ENCODE results near the gene RAB43. TPM values are rescaled to one million over a fixed set of nuclear protein-coding genes. Genes with fewer than 3 reads are reported as not detected.
"Not testable (repeated sequence)": the region's sequence is repeated elsewhere in the genome, so short reads cannot be mapped to it uniquely, and the experiment has no call there.

The RAB43 gene
- total RNA-seq (2014; rRNA removed; shearing (Covaris generic)) = 11.6 and 12.5 TPM in 2 replicates
- 10.4 and 14.1 TPM in 2 replicates for total RNA-seq (2022)
- percentile 49 among the genes with signal in this experiment for Bru-seq, nascent RNA
- percentile 57 among the genes with signal in this experiment for BruChase-seq, experiment 1, labeled RNA remaining after a 6-hour chase
- BruChase-seq, experiment 2, labeled RNA remaining after a 2-hour chase = percentile 65 among the genes with signal in this experiment
- long read RNA-seq, full-length matches to known transcripts = 5 of 5 reads
- long read RNA-seq, partial matches to known transcripts = 0 of 5 reads
- long read RNA-seq, other reads (novel, unspliced or antisense) = 0 of 5 reads

DNA sequence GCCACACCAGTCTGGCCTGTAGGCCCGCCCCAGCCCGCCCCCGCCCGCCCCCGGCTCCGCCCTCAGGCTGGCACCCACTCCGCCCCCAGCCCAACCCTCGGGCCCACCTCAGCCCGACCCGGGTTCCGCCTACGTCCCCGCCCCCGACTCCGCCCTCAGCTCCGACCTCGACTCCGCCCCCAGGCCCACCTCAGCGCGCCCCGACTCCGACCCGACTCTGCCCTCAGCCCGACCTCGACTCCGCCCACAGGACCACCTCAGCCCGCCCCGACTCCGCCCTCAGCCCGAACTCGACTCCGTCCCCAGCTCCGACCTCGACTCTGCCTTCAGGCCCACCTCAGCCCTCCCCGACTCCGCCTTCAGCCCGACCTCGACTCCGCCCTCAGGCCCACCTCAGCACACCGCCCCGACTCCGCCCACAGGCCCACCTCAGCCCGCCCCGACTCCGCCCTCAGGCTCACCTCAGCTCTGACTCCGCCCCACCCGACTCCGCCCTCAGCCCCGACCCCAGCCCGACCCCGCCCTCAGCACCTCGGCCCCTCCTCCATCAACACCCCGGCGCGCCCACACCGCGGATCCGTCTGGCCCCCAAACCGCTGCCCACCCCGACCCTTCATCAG lies at the start of gene RAB43:
RAB43 (minus strand) TSS at position 13 of the 620 bp plus-strand sequence. CDS start 315 bp downstream, outside the sequence.
- Histone ChIP-seq H2AFZ (ENCODE audit: low read length) (no peak within 1 kb of the TSS; the same call in 1 of the 2 replicates), H3K9me3 (ENCODE audit: low read length) (no peaks in the 10 kb centered on the region), H3K27ac (ENCODE audit: low read depth, low read length, poor library complexity, severe bottlenecking) (peak within 1 kb of the TSS; percentile 92), H4K20me1 (ENCODE audit: insufficient read depth, low read length) (no peaks in the 10 kb centered on the region), H3K36me3 (ENCODE audit: insufficient read depth, low read length) (peaks cover 28% of the 10 kb centered on the region; the same call in 1 of the 2 replicates), H3K9me2 (ENCODE audit: insufficient read depth, low read length) (no peaks in the 10 kb centered on the region), H3K4me3 (ENCODE audit: low read depth, low read length, poor library complexity, severe bottlenecking) (peak within 1 kb of the TSS; percentile 74), H3K79me2 (ENCODE audit: insufficient read depth, low read depth, low read length) (peaks cover 30% of the 10 kb centered on the region), H3K4me1 (ENCODE audit: insufficient read depth, low read length, poor library complexity, severe bottlenecking) (peaks cover 54% of the 10 kb centered on the region), H3K4me2 (ENCODE audit: low read length) (peak within 1 kb of the TSS; percentile 95)
- intact Hi-C loops (cut with micrococcal nuclease; ENCODE audit: unreplicated experiment) = loop anchor here (2.0 to 5.0 kb wide), 3 partner anchors 61 to 110 kb away; partner anchors contain the start of gene CNBP
- ChIA-PET POLR2A (interaction anchor here (0.6 to 1.6 kb wide), 17 partner anchors 10 to 1222 kb away, joined by 3 to 8 read pairs (median 3); no protein-coding TSS in a partner anchor), CTCF (ENCODE audit: unreplicated experiment) (interaction anchor here (0.6 to 1.1 kb wide), 9 partner anchors 13 to 195 kb away, joined by 3 to 8 read pairs (median 4); no protein-coding TSS in a partner anchor)
- no peak for TF ChIP-seq EZH2phosphoT487 (IDR thresholded peaks at IDR 0.05; ENCODE audit: borderline replicate concordance, low read depth, low read length)
- TF ChIP-seq, protein P1, sequence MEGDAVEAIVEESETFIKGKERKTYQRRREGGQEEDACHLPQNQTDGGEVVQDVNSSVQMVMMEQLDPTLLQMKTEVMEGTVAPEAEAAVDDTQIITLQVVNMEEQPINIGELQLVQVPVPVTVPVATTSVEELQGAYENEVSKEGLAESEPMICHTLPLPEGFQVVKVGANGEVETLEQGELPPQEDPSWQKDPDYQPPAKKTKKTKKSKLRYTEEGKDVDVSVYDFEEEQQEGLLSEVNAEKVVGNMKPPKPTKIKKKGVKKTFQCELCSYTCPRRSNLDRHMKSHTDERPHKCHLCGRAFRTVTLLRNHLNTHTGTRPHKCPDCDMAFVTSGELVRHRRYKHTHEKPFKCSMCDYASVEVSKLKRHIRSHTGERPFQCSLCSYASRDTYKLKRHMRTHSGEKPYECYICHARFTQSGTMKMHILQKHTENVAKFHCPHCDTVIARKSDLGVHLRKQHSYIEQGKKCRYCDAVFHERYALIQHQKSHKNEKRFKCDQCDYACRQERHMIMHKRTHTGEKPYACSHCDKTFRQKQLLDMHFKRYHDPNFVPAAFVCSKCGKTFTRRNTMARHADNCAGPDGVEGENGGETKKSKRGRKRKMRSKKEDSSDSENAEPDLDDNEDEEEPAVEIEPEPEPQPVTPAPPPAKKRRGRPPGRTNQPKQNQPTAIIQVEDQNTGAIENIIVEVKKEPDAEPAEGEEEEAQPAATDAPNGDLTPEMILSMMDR (conservative IDR thresholded peaks at IDR 0.05; ENCODE audit: low read length) = no peak
- peak; percentile 91 for DNase-seq (ENCODE audit: low spot score)
- BruUV-seq (replicated peaks) = no TSS peak

DNA sequence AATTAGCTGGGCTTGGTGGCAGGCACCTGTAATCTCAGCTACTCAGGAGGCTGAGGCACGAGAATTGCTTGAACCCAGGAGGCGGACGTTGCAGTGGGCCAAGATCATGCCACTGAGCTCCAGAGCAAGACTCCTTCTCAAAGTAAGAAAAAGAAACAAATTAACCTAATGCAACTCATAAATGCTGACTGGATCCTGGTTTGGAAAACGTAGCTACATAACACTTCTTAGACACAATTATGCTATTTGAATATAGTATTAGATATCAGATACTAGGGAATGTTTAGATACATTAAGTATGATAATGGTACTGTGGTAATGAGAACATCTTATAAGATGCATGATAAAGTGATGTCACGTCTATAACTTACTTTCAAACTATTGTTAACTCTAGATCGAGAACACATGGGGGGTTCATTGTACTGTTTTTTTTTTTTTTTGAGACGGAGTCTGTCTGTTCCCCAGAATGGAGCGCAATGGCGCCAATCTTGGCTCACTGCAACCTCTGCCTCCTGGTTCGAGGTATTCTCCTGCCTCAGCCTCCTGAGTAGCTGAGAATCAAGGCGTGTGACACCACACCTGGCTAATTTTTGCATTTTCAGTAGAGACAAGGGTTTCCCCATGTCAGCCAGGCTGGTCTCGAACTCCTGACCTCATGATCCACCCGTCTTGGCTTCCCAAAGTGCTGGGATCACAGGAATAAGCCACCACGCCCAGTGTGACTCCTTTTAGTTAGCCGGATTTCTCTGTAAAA lies 45.2 kb upstream of the RAB43 start:
- Histone ChIP-seq H3K9me2 (ENCODE audit: insufficient read depth, low read length) (no peaks in the 10 kb centered on the region), H4K20me1 (ENCODE audit: insufficient read depth, low read length) (peaks cover 28% of the 10 kb centered on the region), H3K4me1 (ENCODE audit: insufficient read depth, low read length, poor library complexity, severe bottlenecking) (peaks cover 16% of the 10 kb centered on the region), H3K9me3 (ENCODE audit: low read length) (no peaks in the 10 kb centered on the region), H2AFZ (ENCODE audit: low read length) (no peak overlapping the region), H3K27ac (ENCODE audit: low read depth, low read length, poor library complexity, severe bottlenecking) (no peak overlapping the region), H3K4me2 (ENCODE audit: low read length) (no peak overlapping the region), H3K79me2 (ENCODE audit: insufficient read depth, low read depth, low read length) (peaks cover 28% of the 10 kb centered on the region), H3K4me3 (ENCODE audit: low read depth, low read length, poor library complexity, severe bottlenecking) (no peak overlapping the region), H3K36me3 (ENCODE audit: insufficient read depth, low read length) (peaks cover 77% of the 10 kb centered on the region)
- CTCF ChIA-PET (ENCODE audit: unreplicated experiment) = no interaction called here
- no peak for TF ChIP-seq EZH2phosphoT487 (IDR thresholded peaks at IDR 0.05; ENCODE audit: borderline replicate concordance, low read depth, low read length)
- TF ChIP-seq, protein P1 (conservative IDR thresholded peaks at IDR 0.05; ENCODE audit: low read length) = no peak
- no TSS peak for BruUV-seq (replicated peaks)
- POLR2A ChIA-PET = interaction anchor here (0.6 to 1.1 kb wide), 2 partner anchors 14 to 16 kb away, joined by 3 to 5 read pairs; no protein-coding TSS in a partner anchor
- intact Hi-C loops (cut with micrococcal nuclease; ENCODE audit: unreplicated experiment) = no loop called here
- DNase-seq (ENCODE audit: low spot score) = no peak

DNA sequence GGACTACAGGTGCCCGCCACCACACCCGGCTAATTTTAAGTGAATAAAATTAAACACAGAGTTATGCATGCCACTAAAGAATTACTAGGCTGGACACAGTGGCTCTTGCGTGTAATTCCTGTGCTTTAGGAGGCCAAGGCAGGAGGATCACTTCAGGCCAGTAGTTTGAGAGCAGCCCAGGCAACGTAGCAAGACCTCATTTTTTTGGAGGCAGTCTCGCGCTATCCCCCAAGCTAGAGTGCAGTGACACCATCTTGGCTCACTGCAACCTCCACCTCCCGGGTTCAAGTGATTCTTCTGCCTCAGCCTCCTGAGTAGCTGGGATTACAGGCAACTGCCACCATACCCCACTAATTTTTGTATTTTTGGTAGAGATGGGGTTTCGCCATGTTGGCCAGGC lies 44.0 kb upstream of the RAB43 start:
- peaks cover 66% of the 10 kb centered on the region for H3K36me3 ChIP-seq (ENCODE audit: insufficient read depth, low read length)
- H4K20me1 ChIP-seq (ENCODE audit: insufficient read depth, low read length) = peaks cover 16% of the 10 kb centered on the region
- H3K4me2 ChIP-seq (ENCODE audit: low read length); intact Hi-C loops (cut with micrococcal nuclease; ENCODE audit: unreplicated experiment); BruUV-seq (replicated peaks); POLR2A ChIA-PET; H2AFZ ChIP-seq (ENCODE audit: low read length); H3K9me2 ChIP-seq (ENCODE audit: insufficient read depth, low read length); H3K27ac ChIP-seq (ENCODE audit: low read depth, low read length, poor library complexity, severe bottlenecking); DNase-seq (ENCODE audit: low spot score); H3K9me3 ChIP-seq (ENCODE audit: low read length); H3K4me3 ChIP-seq (ENCODE audit: low read depth, low read length, poor library complexity, severe bottlenecking); CTCF ChIA-PET (ENCODE audit: unreplicated experiment): not testable (repeated sequence)
- H3K79me2 ChIP-seq (ENCODE audit: insufficient read depth, low read depth, low read length) = peaks cover 17% of the 10 kb centered on the region
- peaks cover 16% of the 10 kb centered on the region for H3K4me1 ChIP-seq (ENCODE audit: insufficient read depth, low read length, poor library complexity, severe bottlenecking)
